ENCODE results near the gene FSIP1. TPM values are rescaled to one million over a fixed set of nuclear protein-coding genes. Genes with fewer than 3 reads are reported as not detected.

FSIP1 gene
- total RNA-seq, 2 donors from 2014 or later, result 0.14 to 0.21 TPM

- no peaks in the 10 kb centered on the region for H3K36me3 ChIP-seq
- no peak for DNase-seq (ENCODE audit: low spot score)
- H3K27me3 ChIP-seq (replicated peaks; ENCODE audit: insufficient read depth), result no peaks in the 10 kb centered on the region
- H3K4me1 ChIP-seq (ENCODE audit: control insufficient read depth in 1 of 2, low read depth in 2 of 2), result peaks cover 8% of the 10 kb centered on the region in 2 donors
- no peak overlapping the region for H3K4me3 ChIP-seq
- no peak for ATAC-seq (ENCODE audit: insufficient number of reproducible peaks, low FRiP score, low read depth)
- no peaks in the 10 kb centered on the region for H3K9me3 ChIP-seq
- H3K27ac ChIP-seq, result no peak overlapping the region
- no peak for TF ChIP-seq CTCF (IDR thresholded peaks at IDR 0.05)
These were observed 116.0 kb downstream of the FSIP1 start for GRCh38 chr15:39666677-39667076.

DNA sequence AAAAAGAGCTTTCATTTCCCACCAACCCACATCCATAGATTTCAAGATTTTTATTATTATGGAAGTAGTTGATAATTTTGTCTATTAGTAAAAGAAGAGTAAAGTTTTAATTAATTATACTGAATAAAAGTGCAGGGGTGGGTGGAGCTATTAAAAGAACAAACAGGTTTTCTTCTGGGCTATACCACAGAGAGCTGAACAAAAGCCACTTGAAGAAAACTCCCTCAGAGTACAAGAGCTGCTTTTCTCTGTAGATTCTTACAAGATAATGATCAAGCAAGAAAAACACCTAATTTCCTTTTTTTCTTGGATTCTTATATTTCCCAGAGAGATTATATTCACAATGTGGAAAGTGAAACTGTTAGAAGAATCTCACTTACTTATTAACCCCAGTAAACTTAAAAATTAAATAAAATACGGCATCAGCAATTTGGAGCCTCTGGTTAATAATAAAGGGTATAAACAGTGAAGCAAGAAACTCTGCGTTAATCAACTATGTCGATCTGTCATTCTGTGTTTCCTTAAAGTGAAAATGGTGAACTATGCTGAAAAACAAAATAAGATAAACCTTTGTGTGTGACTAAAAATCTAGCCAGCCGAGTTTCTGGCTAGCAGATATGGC is 116.9 kb downstream of the FSIP1 start:
- Histone ChIP-seq H3K27ac (no peak overlapping the region), H3K9me3 (no peaks in the 10 kb centered on the region), H3K4me1 (ENCODE audit: control insufficient read depth in 1 of 2, low read depth in 2 of 2) (peaks cover 8% of the 10 kb centered on the region in 2 donors), H3K36me3 (no peaks in the 10 kb centered on the region), H3K4me3 (no peak overlapping the region), H3K27me3 (replicated peaks; ENCODE audit: insufficient read depth) (no peaks in the 10 kb centered on the region)
- ATAC-seq (ENCODE audit: insufficient number of reproducible peaks, low FRiP score, low read depth), result no peak
- no peak for TF ChIP-seq CTCF (IDR thresholded peaks at IDR 0.05)
- no peak for DNase-seq (ENCODE audit: low spot score)

DNA sequence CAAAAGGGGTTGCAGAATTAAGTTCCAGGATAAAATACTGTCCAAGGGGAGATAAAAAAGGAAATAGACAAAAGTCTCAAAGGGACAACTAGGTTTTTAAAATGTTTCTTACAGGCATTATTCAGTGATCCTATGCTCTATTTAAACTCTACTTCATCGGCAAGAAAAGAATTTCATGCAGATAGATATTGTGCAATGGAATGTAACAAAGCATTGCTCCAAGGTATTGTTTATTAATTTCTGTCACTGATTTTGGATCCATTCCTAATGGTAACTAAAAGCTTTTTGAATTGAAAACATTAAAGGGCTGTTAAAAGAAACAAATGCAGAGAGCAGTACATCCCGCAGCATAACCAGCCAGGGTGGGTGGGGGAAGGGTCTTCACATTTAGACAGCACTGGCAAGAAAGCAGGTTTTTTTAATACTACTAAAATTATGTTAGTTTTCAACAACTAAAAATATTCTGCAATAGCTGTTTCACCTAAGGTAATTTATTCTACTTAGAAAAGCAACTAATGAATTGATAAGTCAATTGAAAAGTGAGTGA is 118.9 kb downstream of the FSIP1 start:
- Histone ChIP-seq H3K27me3 (replicated peaks; ENCODE audit: insufficient read depth) (no peaks in the 10 kb centered on the region), H3K9me3 (no peaks in the 10 kb centered on the region), H3K27ac (no peak overlapping the region), H3K36me3 (no peaks in the 10 kb centered on the region), H3K4me3 (no peak overlapping the region), H3K4me1 (ENCODE audit: control insufficient read depth in 1 of 2, low read depth in 2 of 2) (peaks cover 8% of the 10 kb centered on the region in 2 donors)
- no peak for DNase-seq (ENCODE audit: low spot score)
- ATAC-seq (ENCODE audit: insufficient number of reproducible peaks, low FRiP score, low read depth), result no peak
- no peak for TF ChIP-seq CTCF (IDR thresholded peaks at IDR 0.05)

DNA sequence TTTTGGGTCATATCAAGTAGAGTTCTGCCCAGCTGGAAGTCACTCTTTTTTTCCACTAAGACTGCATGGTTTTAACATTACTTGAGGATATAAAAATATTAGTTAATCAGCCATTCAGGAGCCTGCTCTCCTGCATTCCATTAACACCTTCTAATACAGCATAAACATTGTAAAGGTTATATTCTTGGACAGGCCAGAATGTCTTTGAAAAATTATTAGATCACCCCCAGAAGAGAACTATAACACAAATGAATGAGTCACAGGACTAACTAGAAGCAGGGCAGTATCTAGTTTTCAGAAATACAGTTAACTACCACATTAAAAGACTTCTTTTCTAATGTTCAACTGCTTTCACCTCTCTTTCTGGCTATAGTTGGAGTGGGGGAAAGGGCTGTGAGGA is 120.9 kb downstream of the FSIP1 start:
- ATAC-seq (ENCODE audit: insufficient number of reproducible peaks, low FRiP score, low read depth) (no peak), DNase-seq (ENCODE audit: low spot score) (no peak)
- Histone ChIP-seq H3K27me3 (replicated peaks; ENCODE audit: insufficient read depth) (no peaks in the 10 kb centered on the region), H3K4me3 (no peak overlapping the region), H3K4me1 (ENCODE audit: control insufficient read depth in 1 of 2, low read depth in 2 of 2) (peaks cover 2 to 5% of the 10 kb centered on the region in 2 donors), H3K27ac (no peak overlapping the region), H3K36me3 (no peaks in the 10 kb centered on the region), H3K9me3 (no peaks in the 10 kb centered on the region)
- TF ChIP-seq CTCF (IDR thresholded peaks at IDR 0.05), result no peak

DNA sequence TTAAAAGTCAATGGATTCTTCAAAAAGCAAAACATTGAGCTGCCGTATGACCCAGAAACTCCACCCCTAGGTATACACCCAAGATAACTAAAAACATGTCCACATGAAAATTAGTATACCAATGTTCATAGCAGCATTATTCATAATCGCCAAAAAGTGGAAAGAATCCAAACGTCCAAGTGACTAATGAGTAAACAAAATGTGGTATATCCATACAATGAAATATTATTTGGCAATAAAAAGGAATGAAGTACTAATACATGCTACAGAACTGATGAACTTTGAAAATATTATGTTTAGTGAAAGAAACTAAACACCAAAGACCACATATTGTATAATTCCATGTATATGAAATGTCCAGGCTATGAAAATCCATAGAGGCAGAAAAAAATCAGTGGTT is 123.9 kb downstream of the FSIP1 start:
- TF ChIP-seq CTCF (IDR thresholded peaks at IDR 0.05), result no peak

More for the DNA sequence above, 123.9 kb downstream of the FSIP1 start:
- no peak overlapping the region for H3K4me3 ChIP-seq
- H3K36me3 ChIP-seq, result no peaks in the 10 kb centered on the region
- no peaks in the 10 kb centered on the region for H3K4me1 ChIP-seq (ENCODE audit: control insufficient read depth in 1 of 2, low read depth in 2 of 2)
- H3K27ac ChIP-seq, result no peak overlapping the region
- no peak for DNase-seq (ENCODE audit: low spot score)
- no peaks in the 10 kb centered on the region for H3K27me3 ChIP-seq (replicated peaks; ENCODE audit: insufficient read depth)
- no peak for ATAC-seq (ENCODE audit: insufficient number of reproducible peaks, low FRiP score, low read depth)
- H3K9me3 ChIP-seq, result no peaks in the 10 kb centered on the region
